Gastrocnemius medialis (tissue), 4 donors: ENCODE results near the gene KDM3A. TPM values are rescaled to one million over a fixed set of nuclear protein-coding genes. Genes with fewer than 3 reads are reported as not detected.

ENCODE experiments used
- ATAC-seq, 2 donors: fragments of 150-250 bp; one replicate each; pipeline ENCODE4 v1.9.1; 2016
- DNase-seq, 2 donors: peaks; one replicate each; pipeline ENCODE4 v3.0.0-alpha.2; 2019
- H3K27ac ChIP-seq, 4 donors: fragments of 200-600 bp; sonication (generic); 1 replicate in 1 of 4; 2 replicates in 3 of 4; pipeline ENCODE4 v1.5.1; 2016 to 2018; ENCODE audit warnings: mild to moderate bottlenecking in 2 of 4, moderate library complexity in 1 of 4
- H3K27me3 ChIP-seq, 3 donors: fragments of 200-600 bp; sonication (generic) in 2 of 3; 1 replicate in 1 of 3; 2 replicates in 2 of 3; pipeline versions ENCODE4 v1.5.1 to v1.6.0; 2016 to 2019; ENCODE audit warnings: mild to moderate bottlenecking in 1 of 3, moderate library complexity in 1 of 3
- H3K36me3 ChIP-seq, 2 donors: fragments of 200-600 bp; sonication (generic) in 1 of 2; one replicate each; pipeline ENCODE4 v1.5.1; 2017 to 2018
- H3K4me1 ChIP-seq, 2 donors: fragments of 200-600 bp; sonication (generic) in 1 of 2; one replicate each; pipeline ENCODE4 v1.5.1; 2016 to 2017; ENCODE audit warnings: mild to moderate bottlenecking in 2 of 2
- H3K4me3 ChIP-seq, 4 donors: fragments of 200-600 bp; sonication (generic) in 3 of 4; 1 replicate in 1 of 4; 2 replicates in 3 of 4; pipeline ENCODE4 v1.5.1; 2016 to 2019; ENCODE audit warnings: mild to moderate bottlenecking in 2 of 4
- H3K9me3 ChIP-seq, 3 donors: fragments of 200-600 bp; sonication (generic) in 2 of 3; 1 replicate in 1 of 3; 2 replicates in 2 of 3; pipeline ENCODE4 v1.5.1; 2016 to 2019
- CTCF ChIP-seq, 5 experiments: fragments of 450-650 bp in 3 of 5; fragments of 200-600 bp in 2 of 5; sonication (generic) in 2 of 5; IDR thresholded peaks in 4 of 5; conservative IDR thresholded peaks in 1 of 5; 1 replicate in 4 of 5; 2 replicates in 1 of 5; pipeline ENCODE4 v1.5.1; 2016 to 2019; ENCODE audit warnings: antibody characterized with exemption in 5 of 5, mild to moderate bottlenecking in 3 of 5, moderate library complexity in 3 of 5
- POLR2A ChIP-seq, 2 donors: fragments of 450-650 bp; IDR thresholded peaks; one replicate each; pipeline ENCODE4 v1.6.1; 2017; ENCODE audit warnings: antibody characterized with exemption in 2 of 2, mild to moderate bottlenecking in 2 of 2, moderate library complexity in 2 of 2
- in situ Hi-C, 4 donors: fragments of 200-750 bp; cut with MboI; loops; one replicate each; pipeline versions ENCODE4 v1.15.0 to v1.8.0; 2017; ENCODE audit warnings: low sequenced_read_pairs in 4 of 4
- intact Hi-C: fragments of 100-400 bp; cut with DNase I; formaldehyde crosslinking; loops from one replicate; pipeline ENCODE4 v1.15.1; 2023; ENCODE audit warnings: low total_unique reads
- total RNA-seq, 4 donors: library from RNA; depleted of rRNA; stranded (reverse); fragments of >200 nt; gene quantifications; one replicate each; pipeline versions ENCODE4 v1.1.0 to v1.2.3, GENCODE V29; 2016

The KDM3A gene
- total RNA-seq, 4 donors from 2014 or later, result 20.7 to 36.8 (median 26.1) TPM

- in situ Hi-C loops (no loop called here), intact Hi-C loops (no loop called here)
- DNase-seq, result no peak
- ATAC-seq, result no peak
- no peaks in the 10 kb centered on the region for H3K9me3 ChIP-seq
- peak overlapping the region in 3 of 4 donors; percentile 9 to 20 (median 17) for H3K27ac ChIP-seq
- no peaks in the 10 kb centered on the region for H3K27me3 ChIP-seq
- TF ChIP-seq POLR2A (IDR thresholded peaks at IDR 0.05), result no peak
- H3K4me3 ChIP-seq, result no peak overlapping the region
- H3K4me1 ChIP-seq, result peaks cover 8 to 23% of the 10 kb centered on the region in 2 donors
- peaks cover 0 to 81% of the 10 kb centered on the region in 2 donors for H3K36me3 ChIP-seq
These were observed 43.9 kb downstream of the KDM3A start for GRCh38 chr2:86485103-86485502.

DNA sequence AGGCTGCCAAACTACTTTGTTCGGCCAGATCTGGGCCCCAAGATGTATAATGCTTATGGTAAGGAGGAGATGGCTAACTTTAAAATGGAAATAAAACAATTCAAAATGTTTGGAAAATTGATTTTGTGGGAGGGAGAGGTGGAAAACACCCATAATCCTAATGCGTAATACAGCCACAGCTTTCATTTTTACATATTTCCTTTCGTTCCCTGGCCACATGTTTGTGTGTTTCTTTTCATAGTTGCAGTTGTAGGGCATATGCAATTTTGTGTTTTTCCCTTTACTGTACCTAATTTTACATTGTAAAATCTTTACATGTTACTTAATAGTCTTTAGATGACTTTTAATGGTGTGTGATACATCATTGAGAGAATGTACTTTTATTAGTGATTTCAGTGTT lies 44.6 kb downstream of the KDM3A start:
- intact Hi-C loops (no loop called here), in situ Hi-C loops (no loop called here)
- DNase-seq (no peak), ATAC-seq (no peak)
- Histone ChIP-seq H3K4me1 (peaks cover 15 to 26% of the 10 kb centered on the region in 2 donors), H3K27me3 (no peaks in the 10 kb centered on the region), H3K27ac (no peak overlapping the region), H3K36me3 (peaks cover 0 to 82% of the 10 kb centered on the region in 2 donors), H3K9me3 (no peaks in the 10 kb centered on the region), H3K4me3 (no peak overlapping the region)
- no peak for TF ChIP-seq POLR2A (IDR thresholded peaks at IDR 0.05)
- TF ChIP-seq CTCF (IDR thresholded peaks at IDR 0.05 in 4 of 5, conservative IDR thresholded peaks at IDR 0.05 in 1 of 5), result no peak

- in situ Hi-C loops (no loop called here), intact Hi-C loops (no loop called here)
- H3K4me3 ChIP-seq, result no peak overlapping the region
- peak in 1 of 5 experiments; percentile 10 for TF ChIP-seq CTCF (IDR thresholded peaks at IDR 0.05 in 4 of 5, conservative IDR thresholded peaks at IDR 0.05 in 1 of 5)
- no peak for TF ChIP-seq POLR2A (IDR thresholded peaks at IDR 0.05)
- H3K9me3 ChIP-seq, result no peaks in the 10 kb centered on the region
- peaks cover 28 to 37% of the 10 kb centered on the region in 2 donors for H3K4me1 ChIP-seq
- DNase-seq (no peak), ATAC-seq (no peak)
- H3K27ac ChIP-seq, result no peak overlapping the region
- H3K27me3 ChIP-seq, result no peaks in the 10 kb centered on the region
- H3K36me3 ChIP-seq, result peaks cover 0 to 77% of the 10 kb centered on the region in 2 donors
These were observed 45.9 kb downstream of the KDM3A start for GRCh38 chr2:86487062-86487461.

DNA sequence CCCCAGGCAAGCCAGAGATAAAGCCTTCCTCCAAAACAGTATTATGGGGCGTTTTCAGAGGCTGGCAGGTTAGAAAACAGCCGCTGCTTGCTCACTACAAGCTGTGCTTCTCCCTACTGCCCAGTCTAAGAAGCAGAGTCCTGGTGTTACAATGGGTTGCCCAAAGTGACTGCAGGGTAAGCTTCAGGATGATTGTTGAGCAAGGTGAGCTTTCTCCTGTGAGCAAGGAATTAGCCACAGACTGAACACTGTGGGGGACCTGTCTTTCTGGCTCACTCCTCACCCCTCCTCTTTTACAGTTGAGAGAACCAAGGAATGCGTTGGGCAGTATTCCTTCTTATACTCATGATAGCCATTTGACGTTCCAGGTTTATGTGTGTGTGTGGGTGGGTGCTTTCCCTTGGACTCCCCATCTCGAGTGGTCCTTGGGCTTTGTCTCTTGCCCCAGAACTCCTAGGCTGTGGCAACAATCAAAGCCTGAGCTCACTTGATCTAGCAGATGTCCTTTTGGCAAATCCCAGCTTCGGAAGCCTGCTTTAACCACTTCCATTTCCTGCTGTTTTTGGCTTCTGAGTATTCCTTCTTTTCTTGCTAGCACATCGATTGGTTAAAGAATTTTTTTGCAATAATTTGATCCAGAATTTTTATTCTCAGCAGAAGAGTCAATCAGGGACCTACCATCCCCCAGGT lies 47.5 kb downstream of the KDM3A start:
- H3K27ac ChIP-seq, result peak overlapping the region in 1 of 4 donors; percentile 8
- in situ Hi-C loops, result no loop called here
- TF ChIP-seq POLR2A (IDR thresholded peaks at IDR 0.05) (no peak), CTCF (IDR thresholded peaks at IDR 0.05 in 4 of 5, conservative IDR thresholded peaks at IDR 0.05 in 1 of 5) (no peak)

DNA sequence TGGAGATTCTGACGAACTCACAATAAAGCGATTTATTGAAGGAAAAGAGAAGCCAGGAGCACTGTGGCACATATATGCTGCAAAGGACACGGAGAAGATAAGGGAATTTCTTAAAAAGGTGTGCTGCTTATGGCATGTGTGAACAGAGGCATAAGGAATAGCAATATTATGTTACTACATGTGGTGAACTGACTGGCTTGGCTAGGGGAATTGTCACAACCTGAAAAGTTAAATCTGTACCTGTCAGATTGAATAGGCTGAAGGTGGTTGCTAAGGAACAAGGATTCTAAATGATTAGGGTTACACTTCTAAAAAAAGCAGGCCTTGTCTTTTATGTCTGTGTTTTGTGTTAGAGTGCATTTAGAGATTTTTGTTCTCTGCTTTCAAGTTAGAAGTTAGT lies 48.4 kb downstream of the KDM3A start:
- in situ Hi-C loops, result no loop called here
- Histone ChIP-seq H3K4me1 (peaks cover 33 to 37% of the 10 kb centered on the region in 2 donors), H3K4me3 (no peak overlapping the region), H3K27me3 (no peaks in the 10 kb centered on the region), H3K36me3 (peaks cover 0 to 65% of the 10 kb centered on the region in 2 donors), H3K9me3 (no peaks in the 10 kb centered on the region), H3K27ac (peak overlapping the region in 3 of 4 donors; percentile 54 to 63 (median 55))
- DNase-seq, result no peak
- intact Hi-C loops, result no loop called here
- ATAC-seq, result no peak
- TF ChIP-seq CTCF (IDR thresholded peaks at IDR 0.05 in 4 of 5, conservative IDR thresholded peaks at IDR 0.05 in 1 of 5) (no peak), POLR2A (IDR thresholded peaks at IDR 0.05) (no peak)

More for the DNA sequence above, 47.5 kb downstream of the KDM3A start:
- Histone ChIP-seq H3K4me3 (no peak overlapping the region), H3K4me1 (peaks cover 33 to 37% of the 10 kb centered on the region in 2 donors), H3K36me3 (peaks cover 0 to 69% of the 10 kb centered on the region in 2 donors), H3K27me3 (no peaks in the 10 kb centered on the region), H3K9me3 (no peaks in the 10 kb centered on the region)
- no peak for ATAC-seq
- intact Hi-C loops, result no loop called here
- DNase-seq, result no peak
